Measurements from ENCODE around the gene CYREN.

- TF ChIP-seq CTCF (conservative IDR thresholded peaks at IDR 0.05; ENCODE audit: low read depth in 2 of 2) (no peak), EZH2phosphoT487 (IDR thresholded peaks at IDR 0.05; ENCODE audit: unreplicated experiment) (no peak), EZH2 (IDR thresholded peaks at IDR 0.05; ENCODE audit: low read depth, unreplicated experiment) (no peak), CREB1 (CRISPR knock-in tag; IDR thresholded peaks at IDR 0.05; ENCODE audit: low read depth) (no peak), NANOG (IDR thresholded peaks at IDR 0.05; ENCODE audit: borderline replicate concordance) (no peak), POLR2AphosphoS5 (IDR thresholded peaks at IDR 0.05; ENCODE audit: low read depth) (no peak)
Observed at GRCh38 chr7:135121868-135122267, 48.6 kb downstream of the CYREN start.
